Stomach (tissue), 4 donors: ENCODE measurements around the gene EXOC4.

Experiments used
- CTCF ChIP-seq, 7 experiments: fragments of 450-650 bp in 4 of 7; fragments of 200-600 bp in 3 of 7; sonication (generic) in 3 of 7; IDR thresholded peaks; one replicate each; pipeline ENCODE4 v1.5.1; 2016 to 2019; ENCODE audit warnings: antibody characterized with exemption in 7 of 7, control low read depth in 2 of 7, mild to moderate bottlenecking in 1 of 7
- EP300 ChIP-seq: sonication (generic); formaldehyde crosslinking; IDR thresholded peaks from one replicate; pipeline ENCODE4 v1.6.1; 2017; ENCODE audit warnings: antibody characterized with exemption
- POLR2A ChIP-seq, 4 donors: fragments of 450-650 bp; IDR thresholded peaks; one replicate each; pipeline ENCODE4 v1.6.1; 2016; ENCODE audit warnings: antibody characterized with exemption in 4 of 4, control low read depth in 2 of 4, mild to moderate bottlenecking in 1 of 4, moderate library complexity in 1 of 4
- POLR2AphosphoS5 ChIP-seq, 3 donors: sonication (generic); formaldehyde crosslinking; IDR thresholded peaks; one replicate each; pipeline ENCODE4 v1.6.1; 2016; ENCODE audit warnings: antibody characterized with exemption in 3 of 3

DNA sequence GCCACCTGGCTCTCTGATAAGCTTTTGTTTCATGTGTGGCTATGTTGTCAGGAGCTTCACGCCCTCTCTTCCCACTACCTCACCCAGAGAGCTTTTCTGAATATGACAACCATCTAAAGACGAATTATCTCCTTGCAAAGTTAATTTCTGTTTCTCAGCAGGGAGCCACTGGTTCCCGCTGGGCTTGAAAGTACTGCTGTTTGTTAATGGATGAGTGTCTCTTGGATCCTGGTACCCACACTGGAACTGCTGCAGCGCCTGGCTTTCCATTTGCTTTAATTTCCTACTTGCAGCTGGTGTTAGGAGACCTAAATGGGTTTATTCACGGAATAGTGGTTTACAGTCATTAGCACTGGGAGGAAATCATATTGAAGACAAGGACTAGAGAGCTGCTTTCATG lies 606.4 kb downstream of the EXOC4 start:
- TF ChIP-seq CTCF (IDR thresholded peaks at IDR 0.05) (no peak), POLR2AphosphoS5 (IDR thresholded peaks at IDR 0.05) (no peak), EP300 (no peak), POLR2A (IDR thresholded peaks at IDR 0.05) (no peak)
